HUES64 (cell line): ENCODE data around the gene SLC16A3.

ENCODE experiments used
- H3K27ac ChIP-seq: 2 replicates; pipeline ENCODE4 v1.7.0; 2013; ENCODE audit warnings: low read depth, low read length, inconsistent platforms
- H3K27me3 ChIP-seq: 2 replicates; pipeline ENCODE4 v1.6.1; 2013; ENCODE audit warnings: mild to moderate bottlenecking, low read length; ENCODE audit not compliant: insufficient read depth
- H3K36me3 ChIP-seq: 2 replicates; pipeline ENCODE4 v1.6.1; 2013; ENCODE audit warnings: mild to moderate bottlenecking, low read length; ENCODE audit not compliant: insufficient read depth
- H3K4me1 ChIP-seq: 2 replicates; pipeline ENCODE4 v1.6.1; 2013; ENCODE audit warnings: mild to moderate bottlenecking, low read length, moderate library complexity; ENCODE audit not compliant: insufficient read depth
- H3K4me3 ChIP-seq: 2 replicates; pipeline ENCODE4 v1.5.1; 2013; ENCODE audit warnings: mild to moderate bottlenecking, low read length, moderate library complexity
- H3K9ac ChIP-seq: 2 replicates; pipeline ENCODE4 v1.6.1; 2013; ENCODE audit warnings: mild to moderate bottlenecking, low read depth, low read length
- H3K9me3 ChIP-seq: 2 replicates; pipeline ENCODE4 v1.6.1; 2013; ENCODE audit warnings: low read depth, low read length; ENCODE audit not compliant: insufficient read depth
- WGBS: fragments of 150-250, 120-280 bp; methylation state at CpG from one replicate; pipeline ENCODE4 v1.1.7; 2013; ENCODE audit warnings: missing lambda C conversion rate; 5-methylcytosine and 5-hydroxymethylcytosine counted together

Gene SLC16A3

GRCh38 chr17:82194765-82195164 lies 34.1 kb upstream of the SLC16A3 start:
- 96% methylated on average over 16 of the region's 16 CpGs for WGBS
- Histone ChIP-seq H3K27me3 (no peaks in the 10 kb centered on the region), H3K27ac (no peak overlapping the region), H3K9me3 (no peaks in the 10 kb centered on the region), H3K9ac (no peak overlapping the region), H3K4me1 (no peaks in the 10 kb centered on the region), H3K4me3 (no peak overlapping the region), H3K36me3 (peaks cover 30% of the 10 kb centered on the region; the same call in 1 of the 2 replicates)

GRCh38 chr17:82195675-82196672 lies 32.9 kb upstream of the SLC16A3 start:
- no peaks in the 10 kb centered on the region for H3K9me3 ChIP-seq
- no peak overlapping the region for H3K9ac ChIP-seq
- peaks cover 30% of the 10 kb centered on the region; the same call in 1 of the 2 replicates for H3K36me3 ChIP-seq
- WGBS, result 92% methylated on average over 25 of the region's 25 CpGs
- no peak overlapping the region for H3K27ac ChIP-seq
- H3K4me3 ChIP-seq, result no peak overlapping the region
- H3K4me1 ChIP-seq, result no peaks in the 10 kb centered on the region
- no peaks in the 10 kb centered on the region for H3K27me3 ChIP-seq

- 98% methylated on average over 4 of the region's 4 CpGs for WGBS
- H3K4me1 ChIP-seq, result no peaks in the 10 kb centered on the region
These were observed 30.8 kb upstream of the SLC16A3 start for GRCh38 chr17:82198092-82198491.

GRCh38 chr17:82199496-82199895 lies 29.3 kb upstream of the SLC16A3 start:
- no peak overlapping the region for H3K27ac ChIP-seq
- peaks cover 18% of the 10 kb centered on the region; the same call in 1 of the 2 replicates for H3K36me3 ChIP-seq
- no peak overlapping the region for H3K9ac ChIP-seq
- no peaks in the 10 kb centered on the region for H3K9me3 ChIP-seq
- H3K4me3 ChIP-seq, result no peak overlapping the region
- H3K4me1 ChIP-seq, result no peaks in the 10 kb centered on the region
- H3K27me3 ChIP-seq, result no peaks in the 10 kb centered on the region
- WGBS, result 95% methylated on average over 12 of the region's 12 CpGs

More at GRCh38 chr17:82198092-82198491, 30.8 kb upstream of the SLC16A3 start:
- peaks cover 21% of the 10 kb centered on the region; the same call in 1 of the 2 replicates for H3K36me3 ChIP-seq
- no peaks in the 10 kb centered on the region for H3K9me3 ChIP-seq
- H3K9ac ChIP-seq, result no peak overlapping the region
- no peaks in the 10 kb centered on the region for H3K27me3 ChIP-seq
- H3K27ac ChIP-seq, result no peak overlapping the region
- H3K4me3 ChIP-seq, result no peak overlapping the region

- WGBS, result 95% methylated on average over 17 of the region's 17 CpGs
- H3K9ac ChIP-seq, result no peak overlapping the region
- peaks cover 12% of the 10 kb centered on the region; the same call in 1 of the 2 replicates for H3K36me3 ChIP-seq
These were observed 28.7 kb upstream of the SLC16A3 start for GRCh38 chr17:82200135-82200534.

GRCh38 chr17:82200743-82201497 lies 27.9 kb upstream of the SLC16A3 start:
- H3K4me3 ChIP-seq, result no peak overlapping the region
- 88% methylated on average over 12 of the region's 13 CpGs for WGBS
- no peak overlapping the region for H3K27ac ChIP-seq
- peaks cover 11% of the 10 kb centered on the region; the same call in 1 of the 2 replicates for H3K36me3 ChIP-seq
- H3K4me1 ChIP-seq, result 0 out of 2 replicates have a peak, but pooled peaks cover under 1% of the 10 kb centered on the region
- H3K9ac ChIP-seq, result no peak overlapping the region
- no peaks in the 10 kb centered on the region for H3K27me3 ChIP-seq
- H3K9me3 ChIP-seq, result no peaks in the 10 kb centered on the region

More at GRCh38 chr17:82200135-82200534, 28.7 kb upstream of the SLC16A3 start:
- Histone ChIP-seq H3K27me3 (no peaks in the 10 kb centered on the region), H3K4me3 (no peak overlapping the region), H3K27ac (no peak overlapping the region), H3K4me1 (no peaks in the 10 kb centered on the region), H3K9me3 (no peaks in the 10 kb centered on the region)

- 92% methylated on average over 23 of the region's 23 CpGs for WGBS
- Histone ChIP-seq H3K9me3 (no peaks in the 10 kb centered on the region), H3K27ac (no peak overlapping the region), H3K9ac (no peak overlapping the region), H3K4me3 (no peak overlapping the region), H3K36me3 (peaks cover 8% of the 10 kb centered on the region; the same call in 1 of the 2 replicates), H3K4me1 (peaks cover 3% of the 10 kb centered on the region; the same call in 1 of the 2 replicates), H3K27me3 (no peaks in the 10 kb centered on the region)
These were observed 27.3 kb upstream of the SLC16A3 start for GRCh38 chr17:82201498-82201910.

- 88% methylated on average over 9 of the region's 10 CpGs for WGBS
- peaks cover 2% of the 10 kb centered on the region; the same call in 1 of the 2 replicates for H3K36me3 ChIP-seq
These were observed 25.9 kb upstream of the SLC16A3 start for GRCh38 chr17:82202981-82203380.

GRCh38 chr17:82203920-82204319 lies 24.9 kb upstream of the SLC16A3 start:
- H3K27me3 ChIP-seq, result no peaks in the 10 kb centered on the region
- H3K4me3 ChIP-seq, result no peak overlapping the region
- 88% methylated on average over 19 of the region's 19 CpGs for WGBS
- no peak overlapping the region for H3K9ac ChIP-seq
- H3K36me3 ChIP-seq, result no peaks in the 10 kb centered on the region
- H3K4me1 ChIP-seq, result peaks cover 3% of the 10 kb centered on the region; the same call in 1 of the 2 replicates
- no peaks in the 10 kb centered on the region for H3K9me3 ChIP-seq
- H3K27ac ChIP-seq, result no peak overlapping the region

More at GRCh38 chr17:82202981-82203380, 25.9 kb upstream of the SLC16A3 start:
- H3K9me3 ChIP-seq, result no peaks in the 10 kb centered on the region
- no peak overlapping the region for H3K4me3 ChIP-seq
- no peak overlapping the region for H3K27ac ChIP-seq
- H3K4me1 ChIP-seq, result peaks cover 3% of the 10 kb centered on the region; the same call in 1 of the 2 replicates
- H3K27me3 ChIP-seq, result no peaks in the 10 kb centered on the region
- no peak overlapping the region for H3K9ac ChIP-seq

GRCh38 chr17:82204831-82205719 lies 23.8 kb upstream of the SLC16A3 start:
- H3K27ac ChIP-seq, result no peak overlapping the region
- no peaks in the 10 kb centered on the region for H3K36me3 ChIP-seq

More at GRCh38 chr17:82204831-82205719, 23.8 kb upstream of the SLC16A3 start:
- H3K4me3 ChIP-seq, result no peak overlapping the region
- no peaks in the 10 kb centered on the region for H3K27me3 ChIP-seq
- 84% methylated on average over 25 of the region's 25 CpGs for WGBS
- H3K9me3 ChIP-seq, result no peaks in the 10 kb centered on the region
- H3K4me1 ChIP-seq, result peaks cover 3% of the 10 kb centered on the region; the same call in 1 of the 2 replicates
- H3K9ac ChIP-seq, result no peak overlapping the region
